Tibial nerve (tissue), 4 donors: ENCODE data around the gene SHF. TPM values are rescaled to one million over a fixed set of nuclear protein-coding genes. Genes with fewer than 3 reads are reported as not detected.
A peak's percentile ranks its signal among the peaks of the same experiment; 100 is the strongest.

Source experiments
- DNase-seq, 2 donors: peaks; one replicate each; pipeline ENCODE4 v3.0.0-alpha.2; 2019; ENCODE audit warnings: low spot score in 2 of 2
- H3K27ac ChIP-seq, 4 donors: fragments of 200-600 bp; sonication (generic) in 3 of 4; one replicate each; pipeline ENCODE4 v1.5.1; 2017 to 2019; ENCODE audit warnings: mild to moderate bottlenecking in 1 of 4
- H3K27me3 ChIP-seq, 2 donors: fragments of 200-600 bp; sonication (generic) in 1 of 2; one replicate each; pipeline versions ENCODE4 v1.5.1 to v1.6.0; 2017 to 2019
- H3K36me3 ChIP-seq, 3 donors: fragments of 200-600 bp; sonication (generic); one replicate each; pipeline ENCODE4 v1.5.1; 2018 to 2019
- H3K4me1 ChIP-seq, 4 donors: fragments of 200-600 bp; sonication (generic) in 3 of 4; one replicate each; pipeline ENCODE4 v1.5.1; 2017 to 2019
- H3K4me3 ChIP-seq, 4 donors: fragments of 200-600 bp; sonication (generic) in 3 of 4; one replicate each; pipeline ENCODE4 v1.5.1; 2017 to 2019; ENCODE audit warnings: mild to moderate bottlenecking in 1 of 4, moderate library complexity in 1 of 4
- H3K9me3 ChIP-seq, 4 donors: fragments of 200-600 bp; sonication (generic) in 3 of 4; one replicate each; pipeline ENCODE4 v1.5.1; 2017 to 2019
- CTCF ChIP-seq, 5 experiments: fragments of 200-600 bp in 3 of 5; fragments of 450-650 bp in 2 of 5; sonication (generic) in 3 of 5; IDR thresholded peaks; one replicate each; pipeline ENCODE4 v1.5.1; 2016 to 2019; ENCODE audit warnings: antibody characterized with exemption in 5 of 5, mild to moderate bottlenecking in 3 of 5, moderate library complexity in 2 of 5
- EP300 ChIP-seq, 2 donors: sonication (generic); formaldehyde crosslinking; IDR thresholded peaks; one replicate each; pipeline ENCODE4 v1.6.1; 2017; ENCODE audit warnings: antibody characterized with exemption in 2 of 2, mild to moderate bottlenecking in 1 of 2
- POLR2A ChIP-seq, 2 donors: fragments of 450-650 bp; IDR thresholded peaks; one replicate each; pipeline ENCODE4 v1.6.1; 2017; ENCODE audit warnings: antibody characterized with exemption in 2 of 2, mild to moderate bottlenecking in 2 of 2, moderate library complexity in 2 of 2
- WGBS, 2 donors: methylation state at CpG; one replicate each; pipeline ENCODE4 v1.1.5; 2018; 5-methylcytosine and 5-hydroxymethylcytosine counted together
- total RNA-seq, 4 donors: library from RNA; depleted of rRNA; stranded (reverse); fragments of >200 nt; gene quantifications; one replicate each; pipeline ENCODE4 v1.1.0, GENCODE V29; 2016

SHF gene
- total RNA-seq, 4 donors from 2014 or later: 18.8 to 36.6 (median 25.5) TPM

- WGBS, 2 donors: 77 to 84% methylated on average over 6 of the region's 6 CpGs
- H3K36me3 ChIP-seq: peaks cover 0 to 51% (median 0%) of the 10 kb centered on the region in 3 donors
- H3K27ac ChIP-seq: no peak overlapping the region
- peaks cover 0 to 5% (median 0%) of the 10 kb centered on the region in 4 donors for H3K4me1 ChIP-seq
- H3K9me3 ChIP-seq: no peaks in the 10 kb centered on the region
- H3K4me3 ChIP-seq: no peak overlapping the region
- no peaks in the 10 kb centered on the region for H3K27me3 ChIP-seq
- TF ChIP-seq EP300 (IDR thresholded peaks at IDR 0.05) (no peak), POLR2A (IDR thresholded peaks at IDR 0.05) (no peak), CTCF (IDR thresholded peaks at IDR 0.05) (no peak)
- no peak for DNase-seq
These were observed 13.7 kb downstream of the SHF start for GRCh38 chr15:45174069-45174468.

GRCh38 chr15:45171912-45172311, 15.9 kb downstream of the SHF start:
- Histone ChIP-seq H3K36me3 (peaks cover 0 to 40% (median 0%) of the 10 kb centered on the region in 3 donors), H3K4me1 (peaks cover 0 to 21% (median 0%) of the 10 kb centered on the region in 4 donors), H3K4me3 (no peak overlapping the region), H3K27me3 (no peaks in the 10 kb centered on the region), H3K27ac (no peak overlapping the region), H3K9me3 (no peaks in the 10 kb centered on the region)
- WGBS, 2 donors: 93 to 96% methylated on average over 11 to 12 of the region's 12 CpGs
- TF ChIP-seq CTCF (IDR thresholded peaks at IDR 0.05) (no peak), EP300 (IDR thresholded peaks at IDR 0.05) (no peak), POLR2A (IDR thresholded peaks at IDR 0.05) (no peak)
- DNase-seq: no peak

GRCh38 chr15:45169608-45170480, 17.9 kb downstream of the SHF start:
- Histone ChIP-seq H3K4me3 (no peak overlapping the region), H3K36me3 (peaks cover 0 to 33% (median 0%) of the 10 kb centered on the region in 3 donors), H3K9me3 (no peaks in the 10 kb centered on the region), H3K27me3 (no peaks in the 10 kb centered on the region), H3K4me1 (peaks cover 0 to 35% (median 5%) of the 10 kb centered on the region in 4 donors), H3K27ac (peak overlapping the region in 2 of 4 donors; percentile 43 to 95)
- TF ChIP-seq POLR2A (IDR thresholded peaks at IDR 0.05) (no peak), CTCF (IDR thresholded peaks at IDR 0.05) (no peak)
- no peak for DNase-seq
- whole genome bisulfite sequencing, 2 donors: 62 to 64% methylated on average over 4 of the region's 4 CpGs

GRCh38 chr15:45168751-45169551, 18.8 kb downstream of the SHF start:
- Histone ChIP-seq H3K4me3 (no peak overlapping the region), H3K9me3 (no peaks in the 10 kb centered on the region), H3K36me3 (peaks cover 0 to 24% (median 0%) of the 10 kb centered on the region in 3 donors), H3K4me1 (peaks cover 0 to 35% (median 5%) of the 10 kb centered on the region in 4 donors), H3K27ac (peak overlapping the region in 2 of 4 donors; percentile 95 to 99), H3K27me3 (no peaks in the 10 kb centered on the region)
- no peak for TF ChIP-seq EP300 (IDR thresholded peaks at IDR 0.05)
- no peak for TF ChIP-seq POLR2A (IDR thresholded peaks at IDR 0.05)
- no peak for TF ChIP-seq CTCF (IDR thresholded peaks at IDR 0.05)
- DNase-seq: no peak
- 86 to 88% methylated on average over 9 of the region's 9 CpGs for WGBS, 2 donors
